Stimulated activated CD4-positive, alpha-beta T cell treated with anti-CD3 and anti-CD28 coated beads, Interleukin-15, amount 100 ng/mL, for 1 hour (primary cell): ENCODE measurements around the gene IL1RAPL1.

Experiments used
- DNase-seq, 2 donors: peaks; one replicate each; pipeline ENCODE4 v3.0.0-alpha.2; 2020; ENCODE audit warnings: low read depth in 1 of 2, low spot score in 1 of 2

IL1RAPL1 gene

GRCh38 chrX:28960063-28960462 is 372.8 kb downstream of the IL1RAPL1 start:
- DNase-seq: no peak

DNA sequence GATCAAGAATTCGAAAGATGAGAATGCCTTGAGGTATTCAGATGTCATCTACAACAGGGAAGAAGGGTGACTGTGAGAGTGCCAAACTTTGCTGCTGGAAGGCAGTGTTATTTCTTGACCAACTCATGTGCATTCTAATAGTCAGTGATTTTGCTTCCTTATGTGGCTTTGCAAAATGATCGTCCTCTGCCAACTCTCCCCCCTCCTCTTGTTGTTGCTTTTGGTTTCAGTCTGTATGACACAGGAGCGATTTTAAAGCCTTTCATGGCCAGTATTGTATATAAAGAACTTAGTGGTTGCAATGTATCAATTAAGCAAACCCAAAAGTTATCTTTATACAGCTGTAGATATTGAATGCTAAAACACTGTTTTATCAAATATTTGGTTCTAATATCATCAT is 379.1 kb downstream of the IL1RAPL1 start:
- no peak for DNase-seq

DNA sequence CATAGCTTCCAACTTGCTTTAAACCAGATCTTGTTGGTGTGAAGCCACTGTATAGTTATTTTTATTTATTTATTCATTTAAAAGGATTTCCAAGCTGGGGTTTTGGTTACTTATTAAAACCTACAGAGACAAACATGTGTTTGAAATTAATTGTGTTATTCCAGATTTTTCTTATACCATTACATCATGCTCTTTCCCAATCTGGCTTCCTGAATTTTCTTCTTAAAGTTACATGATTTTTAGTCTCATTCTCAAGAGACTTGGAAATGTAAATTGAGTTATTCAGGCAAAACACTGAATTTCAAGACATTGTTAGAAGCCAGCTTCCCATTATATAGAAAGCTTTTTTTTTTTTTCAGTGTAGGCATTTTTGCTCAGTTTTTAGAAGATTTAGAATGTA is 381.9 kb downstream of the IL1RAPL1 start:
- DNase-seq: no peak

- no peak for DNase-seq
Observed at GRCh38 chrX:28979877-28980276, 392.6 kb downstream of the IL1RAPL1 start.

DNA sequence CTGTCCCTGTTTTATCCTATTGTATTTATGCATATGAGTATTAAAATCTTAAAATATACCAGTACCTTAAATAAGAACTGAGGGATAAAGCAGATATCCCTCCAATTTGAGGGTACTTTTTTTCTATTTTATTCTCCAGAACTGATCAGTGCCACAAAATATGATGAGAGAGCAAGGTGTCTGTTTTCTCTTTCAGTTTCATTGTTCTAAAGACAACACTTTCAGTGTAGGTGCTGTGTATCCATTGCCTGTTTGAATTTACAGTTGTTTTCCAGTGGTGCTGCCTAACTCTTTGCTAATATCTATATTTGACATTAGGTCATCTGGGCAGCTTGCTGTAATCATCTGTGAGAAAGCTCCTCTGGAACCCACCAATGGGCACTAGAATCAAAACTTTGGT is 394.7 kb downstream of the IL1RAPL1 start:
- DNase-seq: no peak

GRCh38 chrX:28988246-28988645 is 401.0 kb downstream of the IL1RAPL1 start:
- no peak for DNase-seq

GRCh38 chrX:28997706-28998463 is 410.6 kb downstream of the IL1RAPL1 start:
- no peak for DNase-seq

DNA sequence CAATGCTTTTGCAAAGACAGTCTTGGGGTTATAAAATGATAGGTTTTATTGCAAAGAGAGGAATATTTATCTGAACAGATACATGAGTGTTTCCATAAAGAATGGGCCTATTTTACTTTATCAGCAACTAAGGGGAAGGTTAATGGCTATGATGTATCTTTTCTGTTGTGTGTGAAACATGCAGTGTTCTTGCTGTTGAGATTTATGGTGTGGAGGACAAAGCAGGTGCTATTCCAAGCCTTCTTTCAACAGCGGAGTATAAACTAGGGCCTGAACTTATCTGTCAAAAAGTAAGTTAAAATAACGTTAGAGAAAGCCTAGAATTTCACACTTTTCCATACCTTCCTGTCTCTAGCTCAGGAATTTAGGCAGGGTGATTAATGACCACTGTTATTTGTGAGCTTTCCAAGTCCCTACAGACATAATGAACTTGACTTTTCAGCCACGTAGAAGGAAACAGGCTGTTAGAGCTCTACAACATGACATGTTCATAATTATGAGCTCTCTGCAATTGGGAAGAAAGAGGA is 411.4 kb downstream of the IL1RAPL1 start:
- DNase-seq: no peak

DNA sequence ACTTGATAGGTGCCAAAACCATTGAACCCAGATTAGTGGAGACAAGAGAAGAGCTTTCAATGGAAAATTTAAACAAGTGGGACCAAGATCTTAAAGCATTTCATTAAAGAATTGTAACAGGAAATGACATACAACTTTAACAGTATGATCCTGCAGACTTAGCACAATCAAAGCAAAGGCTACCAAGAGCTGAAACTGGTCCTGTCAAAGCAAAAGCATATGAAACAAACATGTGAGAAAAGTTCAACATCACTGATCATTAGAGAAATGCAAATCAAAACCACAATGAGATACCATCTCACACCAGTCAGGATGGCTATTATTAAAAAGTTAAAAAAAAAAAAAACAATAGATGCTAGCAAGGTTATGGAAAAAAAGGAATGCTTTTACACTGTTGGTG is 425.6 kb downstream of the IL1RAPL1 start:
- DNase-seq: no peak

DNA sequence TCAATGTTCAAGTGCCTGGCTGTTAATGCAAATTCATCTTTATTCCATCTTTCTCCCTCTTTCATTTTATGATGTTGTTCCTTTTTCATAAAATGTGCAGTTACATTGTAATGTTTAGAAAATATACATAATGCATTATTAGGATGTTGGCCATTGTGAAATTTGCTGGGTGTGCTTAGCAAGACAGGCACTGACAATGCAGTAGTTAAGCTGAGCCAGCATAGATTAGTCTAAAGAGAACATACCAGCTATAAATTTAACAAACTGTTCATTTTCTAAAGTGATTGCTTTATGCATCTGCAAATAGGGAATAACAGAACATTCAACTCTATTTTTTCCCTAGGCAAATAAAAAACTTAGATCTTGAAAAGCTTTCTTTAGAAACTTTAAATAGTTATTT is 436.0 kb downstream of the IL1RAPL1 start:
- no peak for DNase-seq

- no peak for DNase-seq
Observed at GRCh38 chrX:29024871-29025270, 437.6 kb downstream of the IL1RAPL1 start.

GRCh38 chrX:29039501-29039900 is 452.3 kb downstream of the IL1RAPL1 start:
- no peak for DNase-seq

DNA sequence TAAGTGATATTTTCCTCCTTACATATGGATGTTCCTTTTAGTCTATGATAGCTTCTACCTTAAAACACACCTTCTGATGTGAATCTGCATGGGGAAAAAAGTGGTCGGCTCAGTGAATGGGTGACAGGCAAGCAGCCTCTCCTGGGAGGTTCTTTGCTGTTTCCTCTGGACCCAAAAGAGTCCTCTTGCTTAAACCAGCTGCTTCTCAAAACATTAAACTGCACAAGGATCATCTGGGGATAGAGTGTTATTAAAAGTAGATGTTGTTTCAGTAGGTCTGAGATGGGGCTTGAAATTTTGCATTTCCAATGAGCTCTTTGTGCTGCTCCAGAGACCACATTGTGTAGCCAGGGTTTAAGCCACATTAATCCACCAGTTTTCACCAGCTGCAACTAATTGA is 452.9 kb downstream of the IL1RAPL1 start:
- no peak for DNase-seq

GRCh38 chrX:29042341-29042740 is 455.1 kb downstream of the IL1RAPL1 start:
- no peak for DNase-seq

GRCh38 chrX:29043746-29044145 is 456.5 kb downstream of the IL1RAPL1 start:
- no peak for DNase-seq

- DNase-seq: no peak
Observed at GRCh38 chrX:29044423-29045184, 457.4 kb downstream of the IL1RAPL1 start.

GRCh38 chrX:29065477-29065876 is 478.2 kb downstream of the IL1RAPL1 start:
- DNase-seq: no peak

GRCh38 chrX:29066516-29066915 is 479.3 kb downstream of the IL1RAPL1 start:
- no peak for DNase-seq

DNA sequence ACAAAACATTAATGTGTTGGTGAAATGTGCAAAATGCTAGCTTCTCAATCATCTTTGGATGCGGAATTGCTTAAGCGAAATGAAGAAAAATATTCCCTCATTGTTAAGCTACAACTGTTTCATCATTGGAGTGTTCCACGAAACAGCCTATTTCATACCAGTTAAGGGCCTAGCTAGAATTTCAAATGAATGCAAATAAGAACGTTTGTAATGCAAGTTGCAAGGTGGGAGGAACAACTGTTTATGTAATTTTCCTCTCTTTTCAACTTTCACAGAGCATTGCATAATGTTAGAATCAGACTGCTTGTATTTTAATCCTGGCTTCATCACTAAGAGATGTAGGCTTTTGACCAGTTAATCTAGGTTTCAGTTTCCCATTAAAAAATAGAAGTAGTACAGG is 480.1 kb downstream of the IL1RAPL1 start:
- no peak for DNase-seq

- DNase-seq: no peak
Observed at GRCh38 chrX:29071525-29072320, 484.5 kb downstream of the IL1RAPL1 start.

- no peak for DNase-seq
Observed at GRCh38 chrX:29082558-29082957, 495.3 kb downstream of the IL1RAPL1 start.

- DNase-seq: no peak
Observed at GRCh38 chrX:29083823-29084222, 496.6 kb downstream of the IL1RAPL1 start.
